GM12872 (cell line): ENCODE data around the gene LRRC45.

ENCODE experiments used
- TF ChIP-seq, protein P1 (sequence below): IDR thresholded peaks from 3 replicates; pipeline ENCODE4 v1.5.1; 2011; ENCODE audit warnings: low read depth, mild to moderate bottlenecking, low read length, moderate library complexity; ENCODE audit not compliant: insufficient read depth

Gene LRRC45

DNA sequence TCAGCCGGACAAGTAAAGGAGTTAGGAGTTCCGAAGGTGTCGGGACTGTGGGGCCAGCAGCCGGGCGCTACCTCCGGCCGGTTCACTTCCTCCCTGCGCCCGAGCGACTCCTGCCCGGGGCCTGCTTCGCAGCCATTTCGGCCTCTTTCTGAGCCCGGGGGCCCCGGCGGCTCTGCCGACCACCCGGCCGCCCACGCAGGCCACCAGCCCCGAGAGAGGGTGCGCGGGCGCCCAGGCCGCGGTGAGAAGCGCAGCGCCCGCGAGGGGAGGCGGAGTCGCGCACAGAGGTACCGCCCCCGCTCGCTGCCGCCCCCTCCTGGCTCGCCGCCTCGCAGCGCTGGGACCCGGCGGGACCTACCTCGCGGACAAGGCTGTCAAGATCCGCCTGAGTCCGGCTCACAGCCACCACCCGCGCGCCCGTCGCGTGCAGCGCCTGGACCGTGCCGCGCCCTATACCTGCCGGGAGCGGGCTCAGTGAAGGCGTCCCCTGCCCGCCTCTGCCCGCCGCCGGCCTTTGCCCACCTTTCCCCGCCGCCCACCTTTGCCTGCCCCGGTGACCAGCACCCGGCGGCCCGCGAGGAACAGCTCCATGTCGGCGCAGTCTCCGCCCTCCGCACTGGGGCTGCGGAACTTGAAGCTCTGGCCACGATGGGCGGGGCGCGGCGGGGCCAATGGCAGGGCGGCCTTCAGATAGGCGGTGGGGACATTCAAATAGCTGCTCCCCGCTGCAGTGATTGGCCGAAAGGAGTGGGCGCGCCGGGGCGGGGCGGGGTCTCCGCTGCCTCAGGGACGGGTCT lies 14.2 kb downstream of the LRRC45 start, which contains the start of gene DCXR:
Gene DCXR, minus strand, starts transcription at position 606 of the 797 bp plus-strand sequence. Its CDS starts 15 bp downstream, at position 591.
- TF ChIP-seq, protein P1, sequence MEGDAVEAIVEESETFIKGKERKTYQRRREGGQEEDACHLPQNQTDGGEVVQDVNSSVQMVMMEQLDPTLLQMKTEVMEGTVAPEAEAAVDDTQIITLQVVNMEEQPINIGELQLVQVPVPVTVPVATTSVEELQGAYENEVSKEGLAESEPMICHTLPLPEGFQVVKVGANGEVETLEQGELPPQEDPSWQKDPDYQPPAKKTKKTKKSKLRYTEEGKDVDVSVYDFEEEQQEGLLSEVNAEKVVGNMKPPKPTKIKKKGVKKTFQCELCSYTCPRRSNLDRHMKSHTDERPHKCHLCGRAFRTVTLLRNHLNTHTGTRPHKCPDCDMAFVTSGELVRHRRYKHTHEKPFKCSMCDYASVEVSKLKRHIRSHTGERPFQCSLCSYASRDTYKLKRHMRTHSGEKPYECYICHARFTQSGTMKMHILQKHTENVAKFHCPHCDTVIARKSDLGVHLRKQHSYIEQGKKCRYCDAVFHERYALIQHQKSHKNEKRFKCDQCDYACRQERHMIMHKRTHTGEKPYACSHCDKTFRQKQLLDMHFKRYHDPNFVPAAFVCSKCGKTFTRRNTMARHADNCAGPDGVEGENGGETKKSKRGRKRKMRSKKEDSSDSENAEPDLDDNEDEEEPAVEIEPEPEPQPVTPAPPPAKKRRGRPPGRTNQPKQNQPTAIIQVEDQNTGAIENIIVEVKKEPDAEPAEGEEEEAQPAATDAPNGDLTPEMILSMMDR = peak; percentile 87

DNA sequence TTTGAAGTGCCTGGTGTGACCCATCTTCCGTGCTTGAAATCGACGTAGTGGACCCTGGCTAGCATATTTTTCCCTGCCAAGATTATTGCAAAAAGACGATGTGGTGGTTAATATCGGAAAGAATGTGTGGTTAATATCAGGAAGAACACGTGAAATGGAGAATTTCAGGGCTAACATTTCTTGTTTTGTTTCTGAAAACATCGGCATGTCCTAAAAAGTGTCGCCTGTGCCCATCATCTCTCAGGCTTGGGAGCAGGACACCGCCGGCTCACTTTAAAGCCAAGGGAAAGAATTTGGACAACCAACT lies 14.7 kb downstream of the LRRC45 start:
- TF ChIP-seq, protein P1 = no peak

DNA sequence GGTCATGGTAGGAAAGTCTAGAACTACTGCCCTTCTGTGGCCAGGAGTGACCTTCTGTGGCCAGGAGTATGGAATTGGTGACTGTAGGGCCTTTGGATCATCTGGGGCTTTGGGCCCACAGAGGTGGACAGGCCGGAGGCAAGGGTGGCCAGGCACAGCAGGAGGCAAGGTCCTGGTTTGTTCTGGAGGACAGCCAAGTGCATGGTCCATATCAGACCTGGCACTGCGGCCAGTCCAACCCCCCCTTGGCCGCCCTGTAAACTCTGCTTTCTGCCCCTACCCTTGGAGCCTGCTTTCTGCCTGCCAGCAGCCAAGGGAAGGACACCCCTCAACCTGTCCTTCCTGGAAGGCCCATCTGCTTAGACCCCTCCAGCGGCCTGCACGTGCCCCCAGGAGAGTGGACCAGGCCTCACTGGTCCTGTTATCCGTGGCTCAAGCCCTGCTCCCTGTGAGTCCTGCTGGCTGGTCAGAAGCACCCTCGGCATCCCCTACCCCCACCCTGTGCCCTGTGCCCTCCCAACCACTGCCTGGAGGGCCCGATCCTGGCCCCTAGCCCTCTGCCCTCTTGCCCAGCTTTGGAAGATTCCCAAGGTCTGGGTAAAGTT lies 16.7 kb downstream of the LRRC45 start:
- TF ChIP-seq, protein P1 = no peak

DNA sequence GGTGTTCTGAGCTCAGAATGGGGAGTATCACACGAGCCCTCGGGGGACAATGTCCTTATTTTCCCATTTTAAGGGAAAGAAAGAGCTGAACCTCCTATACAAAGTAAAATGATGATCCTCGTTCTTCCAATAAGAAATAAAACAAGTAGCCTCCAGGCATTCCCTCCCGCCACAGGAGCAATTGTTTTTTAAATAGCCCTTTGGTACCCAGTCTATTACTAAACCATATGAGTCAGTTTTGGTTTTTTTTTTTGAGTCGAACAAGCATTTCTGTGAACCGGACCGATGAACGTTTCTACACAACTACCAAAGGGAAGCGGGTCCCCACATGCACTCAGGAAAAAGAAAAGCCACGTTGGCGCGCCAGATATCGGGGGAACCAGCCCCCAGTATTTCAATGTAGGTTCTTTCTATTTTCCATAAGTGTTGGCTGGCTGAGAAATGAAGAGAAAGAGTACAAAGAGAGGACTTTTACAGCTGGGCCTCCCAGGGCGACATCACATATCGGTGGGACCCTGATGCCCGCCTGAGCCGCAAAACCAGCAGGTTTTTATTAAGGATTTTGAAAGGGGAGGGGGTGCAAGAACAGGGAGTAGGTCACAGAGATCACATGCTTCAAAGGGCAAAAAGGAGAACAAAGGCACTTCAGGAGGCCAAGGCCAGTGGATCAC lies 18.2 kb downstream of the LRRC45 start:
- TF ChIP-seq, protein P1 = no peak

DNA sequence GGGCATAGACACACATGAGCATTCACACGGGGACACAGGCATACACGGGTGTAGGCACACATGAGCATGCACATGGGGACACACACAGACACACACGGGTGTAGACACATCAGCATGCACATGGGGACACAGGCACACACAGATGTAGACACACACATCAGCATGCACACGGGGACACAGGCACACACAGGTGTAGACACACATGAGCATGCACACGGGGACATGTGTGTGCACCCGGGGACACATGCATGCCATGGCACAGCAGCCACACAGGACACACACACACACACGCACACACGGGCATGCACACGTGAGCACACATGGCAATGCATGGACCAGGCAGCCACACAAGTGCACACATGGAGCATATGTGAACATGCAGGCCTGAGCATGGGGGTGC lies 19.5 kb downstream of the LRRC45 start:
- TF ChIP-seq, protein P1 = no peak

DNA sequence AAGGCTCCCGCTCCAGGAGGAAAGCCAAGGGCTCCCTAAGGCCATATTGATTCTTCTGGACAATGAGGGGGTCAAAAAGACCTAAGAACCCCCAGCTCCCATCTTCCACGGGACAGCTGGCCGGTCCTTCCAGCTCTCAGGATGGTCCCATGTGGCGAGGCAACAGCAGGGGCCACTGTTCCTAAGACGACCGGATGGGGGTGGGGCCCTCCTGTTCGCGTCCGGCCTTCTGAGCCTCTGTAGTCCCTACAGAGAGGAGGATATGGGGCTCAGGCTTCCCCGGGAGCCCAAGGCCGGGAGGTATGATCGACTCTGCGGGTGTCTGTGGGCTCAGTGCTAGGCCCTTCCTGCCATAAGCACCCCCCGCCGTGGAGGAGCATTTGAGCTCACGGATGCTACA lies 20.4 kb downstream of the LRRC45 start:
- TF ChIP-seq, protein P1 = no peak

DNA sequence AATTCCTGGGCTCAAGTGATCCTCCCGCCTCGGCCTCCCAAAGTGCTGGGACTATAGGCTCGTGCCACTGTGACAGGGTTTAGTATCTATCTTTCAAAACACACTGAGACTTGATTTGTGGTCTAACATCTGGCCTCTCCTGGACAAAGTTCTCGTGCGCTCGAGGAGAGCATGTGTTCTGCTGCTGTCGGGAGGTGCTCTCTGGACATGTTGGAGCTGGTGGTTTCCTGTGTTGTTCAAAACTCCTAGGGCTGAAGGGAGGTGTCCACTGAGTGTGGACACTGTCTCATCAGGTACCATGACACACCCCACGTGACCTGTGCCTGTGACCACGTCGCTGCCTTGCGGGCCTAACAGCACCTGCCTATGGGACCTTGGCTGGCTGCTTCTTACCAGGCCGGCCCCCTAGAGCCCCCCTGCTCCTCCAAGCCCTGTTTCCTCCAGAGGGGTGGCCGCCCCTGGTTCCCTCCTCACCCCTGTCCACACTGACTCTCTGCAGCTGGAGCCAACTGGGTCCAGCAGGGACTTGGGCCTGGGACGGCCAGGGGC lies 22.9 kb downstream of the LRRC45 start:
- TF ChIP-seq, protein P1 = no peak
